ENCODE data around the gene UTP3.
"Not testable (repeated sequence)": the region's sequence is repeated elsewhere in the genome, so short reads cannot be mapped to it uniquely, and the experiment has no call there.

UTP3 gene

GRCh38 chr4:70724463-70724862 lies 36.1 kb downstream of the UTP3 start:
- Histone ChIP-seq H3K9me3 (replicated peaks; ENCODE audit: low read length) (no peaks in the 10 kb centered on the region), H3K4me1 (ENCODE audit: control insufficient read depth, insufficient read depth, low read length) (peaks cover 10% of the 10 kb centered on the region), H3K4me3 (ENCODE audit: low read length) (no peak overlapping the region), H3K27me3 (ENCODE audit: control insufficient read depth, insufficient read depth, low read length) (no peaks in the 10 kb centered on the region), H3K4me2 (ENCODE audit: low read length) (no peak overlapping the region), H3K9ac (ENCODE audit: low read depth, low read length) (no peak overlapping the region), H3K36me3 (ENCODE audit: insufficient read depth, low read length) (no peaks in the 10 kb centered on the region)

- H3K36me3 ChIP-seq (ENCODE audit: insufficient read depth, low read length): no peaks in the 10 kb centered on the region
- no peak overlapping the region for H3K9ac ChIP-seq (ENCODE audit: low read depth, low read length)
- H3K27me3 ChIP-seq (ENCODE audit: control insufficient read depth, insufficient read depth, low read length): no peaks in the 10 kb centered on the region
- no peaks in the 10 kb centered on the region for H3K9me3 ChIP-seq (replicated peaks; ENCODE audit: low read length)
- peaks cover 10% of the 10 kb centered on the region for H3K4me1 ChIP-seq (ENCODE audit: control insufficient read depth, insufficient read depth, low read length)
- no peak overlapping the region for H3K4me3 ChIP-seq (ENCODE audit: low read length)
- no peak overlapping the region for H3K4me2 ChIP-seq (ENCODE audit: low read length)
Observed at GRCh38 chr4:70725633-70726032, 37.3 kb downstream of the UTP3 start.

GRCh38 chr4:70726515-70726914 lies 38.2 kb downstream of the UTP3 start:
- H3K9ac ChIP-seq (ENCODE audit: low read depth, low read length); H3K4me1 ChIP-seq (ENCODE audit: control insufficient read depth, insufficient read depth, low read length); H3K4me3 ChIP-seq (ENCODE audit: low read length); H3K4me2 ChIP-seq (ENCODE audit: low read length); H3K9me3 ChIP-seq (replicated peaks; ENCODE audit: low read length); H3K36me3 ChIP-seq (ENCODE audit: insufficient read depth, low read length); H3K27me3 ChIP-seq (ENCODE audit: control insufficient read depth, insufficient read depth, low read length): not testable (repeated sequence)

- peaks cover 7% of the 10 kb centered on the region for H3K4me1 ChIP-seq (ENCODE audit: control insufficient read depth, insufficient read depth, low read length)
- H3K9me3 ChIP-seq (replicated peaks; ENCODE audit: low read length): no peaks in the 10 kb centered on the region
- no peak overlapping the region for H3K4me2 ChIP-seq (ENCODE audit: low read length)
- no peak overlapping the region for H3K9ac ChIP-seq (ENCODE audit: low read depth, low read length)
- H3K27me3 ChIP-seq (ENCODE audit: control insufficient read depth, insufficient read depth, low read length): no peaks in the 10 kb centered on the region
- no peak overlapping the region for H3K4me3 ChIP-seq (ENCODE audit: low read length)
- H3K36me3 ChIP-seq (ENCODE audit: insufficient read depth, low read length): no peaks in the 10 kb centered on the region
Observed at GRCh38 chr4:70728091-70728490, 39.8 kb downstream of the UTP3 start.

GRCh38 chr4:70732878-70733277 lies 44.5 kb downstream of the UTP3 start:
- not testable (repeated sequence) for H3K27me3 ChIP-seq (ENCODE audit: control insufficient read depth, insufficient read depth, low read length); H3K4me2 ChIP-seq (ENCODE audit: low read length); H3K36me3 ChIP-seq (ENCODE audit: insufficient read depth, low read length); H3K9me3 ChIP-seq (replicated peaks; ENCODE audit: low read length); H3K9ac ChIP-seq (ENCODE audit: low read depth, low read length); H3K4me3 ChIP-seq (ENCODE audit: low read length)
- peaks cover 25% of the 10 kb centered on the region for H3K4me1 ChIP-seq (ENCODE audit: control insufficient read depth, insufficient read depth, low read length)

- H3K4me2 ChIP-seq (ENCODE audit: low read length): peak overlapping the region; percentile 85
- H3K4me3 ChIP-seq (ENCODE audit: low read length): peak overlapping the region; percentile 61
- no peaks in the 10 kb centered on the region for H3K36me3 ChIP-seq (ENCODE audit: insufficient read depth, low read length)
- peaks cover 25% of the 10 kb centered on the region for H3K4me1 ChIP-seq (ENCODE audit: control insufficient read depth, insufficient read depth, low read length)
- peak overlapping the region; percentile 64 for H3K9ac ChIP-seq (ENCODE audit: low read depth, low read length)
- no peaks in the 10 kb centered on the region for H3K9me3 ChIP-seq (replicated peaks; ENCODE audit: low read length)
- H3K27me3 ChIP-seq (ENCODE audit: control insufficient read depth, insufficient read depth, low read length): no peaks in the 10 kb centered on the region
Observed at GRCh38 chr4:70734168-70734954, 46.0 kb downstream of the UTP3 start.

- Histone ChIP-seq H3K36me3 (ENCODE audit: insufficient read depth, low read length) (no peaks in the 10 kb centered on the region), H3K4me3 (ENCODE audit: low read length) (peak overlapping the region; percentile 61), H3K4me2 (ENCODE audit: low read length) (peak overlapping the region; percentile 85), H3K4me1 (ENCODE audit: control insufficient read depth, insufficient read depth, low read length) (peaks cover 25% of the 10 kb centered on the region), H3K27me3 (ENCODE audit: control insufficient read depth, insufficient read depth, low read length) (no peaks in the 10 kb centered on the region), H3K9me3 (replicated peaks; ENCODE audit: low read length) (no peaks in the 10 kb centered on the region), H3K9ac (ENCODE audit: low read depth, low read length) (peak overlapping the region; percentile 64)
Observed at GRCh38 chr4:70734971-70735370, 46.6 kb downstream of the UTP3 start.

GRCh38 chr4:70735915-70736314 lies 47.6 kb downstream of the UTP3 start:
- peaks cover 25% of the 10 kb centered on the region for H3K4me1 ChIP-seq (ENCODE audit: control insufficient read depth, insufficient read depth, low read length)

GRCh38 chr4:70737006-70737405 lies 48.7 kb downstream of the UTP3 start:
- Histone ChIP-seq H3K4me2 (ENCODE audit: low read length) (no peak overlapping the region), H3K9ac (ENCODE audit: low read depth, low read length) (no peak overlapping the region), H3K4me1 (ENCODE audit: control insufficient read depth, insufficient read depth, low read length) (peaks cover 33% of the 10 kb centered on the region), H3K36me3 (ENCODE audit: insufficient read depth, low read length) (no peaks in the 10 kb centered on the region), H3K4me3 (ENCODE audit: low read length) (no peak overlapping the region), H3K27me3 (ENCODE audit: control insufficient read depth, insufficient read depth, low read length) (no peaks in the 10 kb centered on the region), H3K9me3 (replicated peaks; ENCODE audit: low read length) (no peaks in the 10 kb centered on the region)

More at GRCh38 chr4:70735915-70736314, 47.6 kb downstream of the UTP3 start:
- H3K9me3 ChIP-seq (replicated peaks; ENCODE audit: low read length); H3K4me3 ChIP-seq (ENCODE audit: low read length); H3K27me3 ChIP-seq (ENCODE audit: control insufficient read depth, insufficient read depth, low read length); H3K9ac ChIP-seq (ENCODE audit: low read depth, low read length); H3K36me3 ChIP-seq (ENCODE audit: insufficient read depth, low read length); H3K4me2 ChIP-seq (ENCODE audit: low read length): not testable (repeated sequence)

GRCh38 chr4:70737409-70737808 lies 49.1 kb downstream of the UTP3 start:
- Histone ChIP-seq H3K4me3 (ENCODE audit: low read length) (no peak overlapping the region), H3K9me3 (replicated peaks; ENCODE audit: low read length) (no peaks in the 10 kb centered on the region), H3K4me2 (ENCODE audit: low read length) (no peak overlapping the region), H3K9ac (ENCODE audit: low read depth, low read length) (no peak overlapping the region), H3K27me3 (ENCODE audit: control insufficient read depth, insufficient read depth, low read length) (no peaks in the 10 kb centered on the region), H3K4me1 (ENCODE audit: control insufficient read depth, insufficient read depth, low read length) (peaks cover 33% of the 10 kb centered on the region), H3K36me3 (ENCODE audit: insufficient read depth, low read length) (no peaks in the 10 kb centered on the region)

- H3K27me3 ChIP-seq (ENCODE audit: control insufficient read depth, insufficient read depth, low read length): no peaks in the 10 kb centered on the region
Observed at GRCh38 chr4:70739496-70740337, 51.4 kb downstream of the UTP3 start.

More at GRCh38 chr4:70739496-70740337, 51.4 kb downstream of the UTP3 start:
- H3K4me3 ChIP-seq (ENCODE audit: low read length): no peak overlapping the region
- H3K9me3 ChIP-seq (replicated peaks; ENCODE audit: low read length): no peaks in the 10 kb centered on the region
- H3K4me2 ChIP-seq (ENCODE audit: low read length): no peak overlapping the region
- no peak overlapping the region for H3K9ac ChIP-seq (ENCODE audit: low read depth, low read length)
- no peaks in the 10 kb centered on the region for H3K36me3 ChIP-seq (ENCODE audit: insufficient read depth, low read length)
- peaks cover 28% of the 10 kb centered on the region for H3K4me1 ChIP-seq (ENCODE audit: control insufficient read depth, insufficient read depth, low read length)

Measured in skeletal muscle satellite cell (primary cell).